Upper lobe of right lung (tissue), 1 donor: ENCODE results near the gene TULP4. TPM values are rescaled to one million over a fixed set of nuclear protein-coding genes. Genes with fewer than 3 reads are reported as not detected.
A peak's percentile ranks its signal among the peaks of the same experiment; 100 is the strongest.
"Not testable (repeated sequence)": the region's sequence is repeated elsewhere in the genome, so short reads cannot be mapped to it uniquely, and the experiment has no call there.

Experiments
- ATAC-seq: fragments of 200-7000 bp; cut with Tn5 transposase; one replicate; pipeline ENCODE4 v1.9.1; 2020; ENCODE audit warnings: mild to moderate bottlenecking, moderate library complexity
- DNase-seq: peaks from one replicate; pipeline ENCODE4 v3.0.0-alpha.2; 2020
- H3K27ac ChIP-seq: fragments of 200-600 bp; one replicate; pipeline ENCODE4 v1.8.0; 2022
- H3K27me3 ChIP-seq: fragments of 200-600 bp; one replicate; pipeline ENCODE4 v1.8.0; 2022; ENCODE audit warnings: mild to moderate bottlenecking
- H3K36me3 ChIP-seq: fragments of 200-600 bp; one replicate; pipeline ENCODE4 v1.8.0; 2022
- H3K4me1 ChIP-seq: fragments of 200-600 bp; one replicate; pipeline ENCODE4 v1.8.0; 2022
- H3K4me3 ChIP-seq: fragments of 200-600 bp; one replicate; pipeline ENCODE4 v1.8.0; 2022; ENCODE audit warnings: mild to moderate bottlenecking
- H3K9me3 ChIP-seq: fragments of 200-600 bp; one replicate; pipeline ENCODE4 v1.8.0; 2022
- intact Hi-C: fragments of 100-400 bp; cut with DNase I; formaldehyde crosslinking; loops from one replicate; pipeline ENCODE4 v1.11.0; 2022
- total RNA-seq: library from RNA; stranded (reverse); fragmentation: NEBNext Ultra II Directional; extraction: Animal tissue kit (Norgen Biotek cat#: 25700); gene quantifications from one replicate; pipeline ENCODE4 v1.2.1, GENCODE V29; 2021
- TF ChIP-seq, protein P1 (sequence below): fragments of 200-600 bp; IDR thresholded peaks from one replicate; pipeline ENCODE4 v1.8.0; 2022; ENCODE audit warnings: antibody characterized with exemption
- donor health status: DM: no; HTN: yes; CAD: no; lungs with severe emphysema.

Gene TULP4
- total RNA-seq, 1 donor from 2014 or later = 94.1 TPM

GRCh38 chr6:158287047-158287446, 25.2 kb upstream of the TULP4 start:
- Histone ChIP-seq H3K4me1 (peaks cover 17% of the 10 kb centered on the region), H3K4me3 (no peak overlapping the region), H3K9me3 (no peaks in the 10 kb centered on the region), H3K27ac (no peak overlapping the region), H3K36me3 (no peaks in the 10 kb centered on the region), H3K27me3 (no peaks in the 10 kb centered on the region)
- DNase-seq (no peak), ATAC-seq (no peak)
- intact Hi-C loops = no loop called here
- TF ChIP-seq, protein P1, sequence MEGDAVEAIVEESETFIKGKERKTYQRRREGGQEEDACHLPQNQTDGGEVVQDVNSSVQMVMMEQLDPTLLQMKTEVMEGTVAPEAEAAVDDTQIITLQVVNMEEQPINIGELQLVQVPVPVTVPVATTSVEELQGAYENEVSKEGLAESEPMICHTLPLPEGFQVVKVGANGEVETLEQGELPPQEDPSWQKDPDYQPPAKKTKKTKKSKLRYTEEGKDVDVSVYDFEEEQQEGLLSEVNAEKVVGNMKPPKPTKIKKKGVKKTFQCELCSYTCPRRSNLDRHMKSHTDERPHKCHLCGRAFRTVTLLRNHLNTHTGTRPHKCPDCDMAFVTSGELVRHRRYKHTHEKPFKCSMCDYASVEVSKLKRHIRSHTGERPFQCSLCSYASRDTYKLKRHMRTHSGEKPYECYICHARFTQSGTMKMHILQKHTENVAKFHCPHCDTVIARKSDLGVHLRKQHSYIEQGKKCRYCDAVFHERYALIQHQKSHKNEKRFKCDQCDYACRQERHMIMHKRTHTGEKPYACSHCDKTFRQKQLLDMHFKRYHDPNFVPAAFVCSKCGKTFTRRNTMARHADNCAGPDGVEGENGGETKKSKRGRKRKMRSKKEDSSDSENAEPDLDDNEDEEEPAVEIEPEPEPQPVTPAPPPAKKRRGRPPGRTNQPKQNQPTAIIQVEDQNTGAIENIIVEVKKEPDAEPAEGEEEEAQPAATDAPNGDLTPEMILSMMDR = no peak

DNA sequence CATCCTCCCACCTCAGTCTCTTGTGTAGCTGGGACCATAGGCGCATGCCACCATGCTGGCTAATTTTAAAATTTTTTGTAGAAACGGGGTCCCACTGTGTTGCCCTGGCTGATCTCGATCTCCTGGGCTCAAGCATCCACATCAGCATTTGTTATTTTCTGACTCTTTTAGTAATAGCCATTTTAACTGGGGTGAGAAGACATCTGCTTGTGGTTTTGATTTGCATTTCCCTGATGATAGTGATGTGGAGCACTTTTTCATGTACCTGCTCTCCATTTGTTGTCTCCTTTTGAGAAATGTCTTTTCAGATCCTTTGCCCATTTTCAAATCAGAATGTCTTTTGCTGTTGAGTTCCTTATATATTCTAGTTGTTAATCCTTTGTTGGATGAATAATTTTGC, 22.2 kb upstream of the TULP4 start:
- no peak for DNase-seq
- intact Hi-C loops = no loop called here
- no peak for ATAC-seq

GRCh38 chr6:158290659-158291058, 21.6 kb upstream of the TULP4 start:
- no peaks in the 10 kb centered on the region for H3K36me3 ChIP-seq

More for the DNA sequence above, 22.2 kb upstream of the TULP4 start:
- Histone ChIP-seq H3K27me3 (no peaks in the 10 kb centered on the region), H3K4me1 (peaks cover 12% of the 10 kb centered on the region), H3K9me3 (no peaks in the 10 kb centered on the region), H3K4me3 (no peak overlapping the region), H3K27ac (no peak overlapping the region), H3K36me3 (no peaks in the 10 kb centered on the region)
- TF ChIP-seq, protein P1 = no peak

GRCh38 chr6:158292016-158292415, 20.2 kb upstream of the TULP4 start:
- Histone ChIP-seq H3K9me3 (no peaks in the 10 kb centered on the region), H3K4me1 (peaks cover 3% of the 10 kb centered on the region), H3K4me3 (no peak overlapping the region), H3K36me3 (no peaks in the 10 kb centered on the region), H3K27me3 (no peaks in the 10 kb centered on the region), H3K27ac (no peak overlapping the region)
- DNase-seq (no peak), ATAC-seq (no peak)
- intact Hi-C loops = no loop called here
- TF ChIP-seq, protein P1 = no peak

More at GRCh38 chr6:158290659-158291058, 21.6 kb upstream of the TULP4 start:
- Histone ChIP-seq H3K4me3 (no peak overlapping the region), H3K9me3 (no peaks in the 10 kb centered on the region), H3K27ac (no peak overlapping the region), H3K27me3 (no peaks in the 10 kb centered on the region), H3K4me1 (peaks cover 12% of the 10 kb centered on the region)
- DNase-seq (no peak), ATAC-seq (peak; percentile 57)
- TF ChIP-seq, protein P1 = no peak
- intact Hi-C loops = no loop called here

DNA sequence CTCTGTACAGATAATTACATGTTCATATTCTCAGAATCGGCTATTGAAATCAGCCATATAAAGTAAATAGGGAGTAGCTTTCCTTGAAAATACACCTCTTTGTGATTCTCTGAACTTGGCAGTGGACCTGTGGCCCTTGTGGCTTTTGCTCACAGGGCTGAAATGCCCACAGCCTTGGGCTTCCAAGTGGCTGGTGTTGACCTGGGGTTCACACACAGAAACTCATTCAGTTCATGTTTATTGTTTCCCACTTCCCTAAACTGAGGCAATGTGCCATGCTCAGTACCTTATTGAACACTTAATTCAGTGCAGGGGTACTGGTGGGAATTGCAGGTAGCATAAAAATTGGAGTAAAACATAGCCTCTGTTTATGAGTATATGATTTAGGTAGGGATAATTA, 19.1 kb upstream of the TULP4 start:
- no peaks in the 10 kb centered on the region for H3K36me3 ChIP-seq
- no peaks in the 10 kb centered on the region for H3K9me3 ChIP-seq
- H3K4me1 ChIP-seq = peaks cover 3% of the 10 kb centered on the region
- H3K27ac ChIP-seq = no peak overlapping the region
- DNase-seq = no peak
- intact Hi-C loops = no loop called here
- TF ChIP-seq, protein P1 = no peak
- no peak for ATAC-seq
- no peaks in the 10 kb centered on the region for H3K27me3 ChIP-seq
- H3K4me3 ChIP-seq = no peak overlapping the region

- H3K4me3 ChIP-seq, H3K27ac ChIP-seq, DNase-seq, ATAC-seq, intact Hi-C loops, H3K4me1 ChIP-seq, H3K27me3 ChIP-seq, H3K36me3 ChIP-seq, H3K9me3 ChIP-seq: not testable (repeated sequence)
Measured at GRCh38 chr6:158295976-158296853, 16.1 kb upstream of the TULP4 start.

- H3K27ac ChIP-seq, H3K4me1 ChIP-seq, H3K27me3 ChIP-seq, H3K9me3 ChIP-seq, ATAC-seq, H3K4me3 ChIP-seq, intact Hi-C loops, H3K36me3 ChIP-seq, DNase-seq: not testable (repeated sequence)
Measured at GRCh38 chr6:158296854-158297324, 15.4 kb upstream of the TULP4 start.

DNA sequence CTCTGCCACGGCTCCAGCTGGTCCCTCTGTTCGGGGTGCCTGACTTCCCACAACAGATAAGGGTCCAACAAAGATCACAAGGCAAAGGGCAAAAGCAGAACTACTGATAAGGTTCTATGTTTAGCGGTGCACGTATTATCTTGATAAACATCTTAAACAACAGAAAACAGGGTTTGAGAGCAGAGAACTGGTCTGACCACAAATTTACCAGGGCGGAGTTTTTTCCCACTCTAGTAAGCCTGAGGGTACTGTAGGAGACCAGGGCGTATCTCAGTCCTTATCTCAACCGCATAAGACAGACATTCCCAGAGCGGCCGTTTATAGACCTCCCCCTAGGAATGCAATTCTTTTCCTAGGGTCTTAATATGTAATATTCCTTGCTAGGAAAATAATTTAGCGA, 14.6 kb upstream of the TULP4 start:
- H3K36me3 ChIP-seq, H3K27me3 ChIP-seq, intact Hi-C loops, H3K4me3 ChIP-seq, DNase-seq, H3K4me1 ChIP-seq, H3K9me3 ChIP-seq, H3K27ac ChIP-seq, ATAC-seq: not testable (repeated sequence)
